IMR-90 (cell line): Measurements from ENCODE around the gene STK40. TPM values are rescaled to one million over a fixed set of nuclear protein-coding genes. Genes with fewer than 3 reads are reported as not detected.

ENCODE experiments used
- ATAC-seq: fragments of 200-7000 bp; cut with Tn5 transposase; 2 replicates; pipeline ENCODE4 v1.9.1; 2020; ENCODE audit warnings: low read depth, mild to moderate bottlenecking, moderate library complexity
- BruUV-seq: library from RNA; stranded (reverse); fragments of 400-500 nt; replicated peaks from 2 replicates; lab custom pipeline; 2021; lab: Mats Ljungman, UMichigan
- CTCF ChIA-PET: fragments of 300-600 bp; formaldehyde crosslinking; extraction: SDS; loops from one replicate; lab custom pipeline; 2021; ENCODE audit warnings: antibody characterized with exemption; lab: Yijun Ruan, JAX
- POLR2A ChIA-PET: fragments of 300-600 bp; sonication (Branson Sonifier 250); formaldehyde crosslinking; loops from one replicate; lab custom pipeline; 2022; ENCODE audit warnings: antibody characterized with exemption; ENCODE audit not compliant: unreplicated experiment; lab: Charles Lee
- DNase-seq: peaks from one replicate; pipeline ENCODE4 v3.0.0; 2013
- H2AFZ ChIP-seq: replicated peaks from 2 replicates; pipeline ENCODE3; 2013; ENCODE audit warnings: low read length, mild to moderate bottlenecking; ENCODE audit not compliant: poor library complexity
- H2AK5ac ChIP-seq: 2 replicates; pipeline ENCODE4 v1.6.1; 2013; ENCODE audit warnings: low read depth, low read length, inconsistent platforms
- H2AK9ac ChIP-seq: replicated peaks from 2 replicates; pipeline ENCODE3; 2013; ENCODE audit warnings: mild to moderate bottlenecking, low read depth, low read length, moderate library complexity; ENCODE audit not compliant: poor library complexity
- H2BK120ac ChIP-seq: 2 replicates; pipeline ENCODE4 v1.6.1; 2013; ENCODE audit warnings: low read depth, low read length, inconsistent platforms
- H2BK15ac ChIP-seq: 3 replicates; pipeline ENCODE4 v1.6.1; 2013; ENCODE audit warnings: low read depth, low read length, inconsistent platforms
- H2BK20ac ChIP-seq: 2 replicates; pipeline ENCODE4 v1.6.1; 2013; ENCODE audit warnings: low read depth, mild to moderate bottlenecking, inconsistent platforms, low read length, moderate library complexity
- H2BK5ac ChIP-seq: 2 replicates; pipeline ENCODE4 v1.6.1; 2013; ENCODE audit warnings: mild to moderate bottlenecking, low read depth, low read length, inconsistent platforms; ENCODE audit not compliant: poor library complexity, severe bottlenecking
- H3K14ac ChIP-seq: replicated peaks from 2 replicates; pipeline ENCODE4 v1.6.1; 2013; ENCODE audit warnings: low read depth, low read length, inconsistent platforms
- H3K18ac ChIP-seq: 2 replicates; pipeline ENCODE4 v1.6.1; 2013; ENCODE audit warnings: low read depth, low read length, control low read depth
- H3K23ac ChIP-seq: 2 replicates; pipeline ENCODE4 v1.6.1; 2013; ENCODE audit warnings: low read depth, low read length, inconsistent platforms
- H3K27ac ChIP-seq: 2 replicates; pipeline ENCODE4 v1.5.1; 2013; ENCODE audit warnings: mild to moderate bottlenecking, control low read depth, low read length; ENCODE audit not compliant: insufficient read depth
- H3K27me3 ChIP-seq: 2 replicates; pipeline ENCODE4 v1.6.1; 2013; ENCODE audit warnings: low read length; ENCODE audit not compliant: control insufficient read depth, insufficient read depth
- H3K36me3 ChIP-seq: 2 replicates; pipeline ENCODE4 v1.6.1; 2013; ENCODE audit warnings: low read length, mixed read lengths; ENCODE audit not compliant: control insufficient read depth, insufficient read depth
- H3K4ac ChIP-seq: 2 replicates; pipeline ENCODE4 v1.6.1; 2013; ENCODE audit warnings: low read depth, low read length, inconsistent platforms
- H3K4me1 ChIP-seq: 2 replicates; pipeline ENCODE4 v1.6.1; 2013; ENCODE audit warnings: low read length, mixed read lengths; ENCODE audit not compliant: control insufficient read depth, insufficient read depth
- H3K4me2 ChIP-seq: 2 replicates; pipeline ENCODE4 v1.6.1; 2013; ENCODE audit warnings: low read depth, mild to moderate bottlenecking, control low read depth, low read length, moderate library complexity
- H3K4me3 ChIP-seq: 2 replicates; pipeline ENCODE4 v1.5.1; 2013; ENCODE audit warnings: low read depth, mild to moderate bottlenecking, control low read depth, low read length, moderate library complexity; ENCODE audit not compliant: insufficient read depth
- H3K56ac ChIP-seq: 2 replicates; pipeline ENCODE4 v1.6.1; 2013; ENCODE audit warnings: low read length, inconsistent platforms; ENCODE audit not compliant: insufficient read depth; ENCODE audit errors: extremely low read depth
- H3K79me1 ChIP-seq, 2 experiments: 2 replicates each; pipeline ENCODE4 v1.6.1; 2013; ENCODE audit warnings: low read length in 2 of 2, inconsistent platforms in 1 of 2, low read depth in 1 of 2
- H3K9ac ChIP-seq: 2 replicates; pipeline ENCODE4 v1.6.1; 2013; ENCODE audit warnings: low read depth, low read length, control low read depth
- H3K9me1 ChIP-seq: 2 replicates; pipeline ENCODE4 v1.6.1; 2013; ENCODE audit warnings: low read length, inconsistent platforms; ENCODE audit not compliant: insufficient read depth
- H3K9me3 ChIP-seq: 2 replicates; pipeline ENCODE4 v1.6.1; 2013; ENCODE audit warnings: low read length; ENCODE audit not compliant: control insufficient read depth, insufficient read depth
- H4K20me1 ChIP-seq: 2 replicates; pipeline ENCODE4 v1.6.1; 2013; ENCODE audit warnings: low read length, inconsistent platforms; ENCODE audit not compliant: insufficient read depth
- H4K5ac ChIP-seq: 2 replicates; pipeline ENCODE4 v1.6.1; 2013; ENCODE audit warnings: mild to moderate bottlenecking, low read depth, low read length, control low read depth
- H4K8ac ChIP-seq, 2 experiments: 2 replicates each; pipeline ENCODE4 v1.6.1; 2013; ENCODE audit warnings: low read depth in 2 of 2, low read length in 2 of 2, control low read depth in 1 of 2, inconsistent platforms in 1 of 2
- H4K91ac ChIP-seq: 2 replicates; pipeline ENCODE4 v1.6.1; 2013; ENCODE audit warnings: low read depth, low read length, inconsistent platforms; ENCODE audit not compliant: insufficient read depth
- CEBPB ChIP-seq: IDR thresholded peaks from 2 replicates; pipeline ENCODE4 v1.6.1; 2012; ENCODE audit warnings: low read depth, low read length, improper control_type of control experiment
- CHD1 ChIP-seq: IDR thresholded peaks from 2 replicates; pipeline ENCODE4 v1.6.1; 2012; ENCODE audit warnings: low read depth, low read length, improper control_type of control experiment
- WGBS, 2 experiments: methylation state at CpG; one replicate each; pipeline versions ENCODE4 v1.1.5 to v1.1.7; 2013; ENCODE audit warnings: missing lambda C conversion rate in 2 of 2; ENCODE audit not compliant: insufficient read length in 1 of 2; ENCODE audit errors: extremely low coverage in 2 of 2; 5-methylcytosine and 5-hydroxymethylcytosine counted together
- dilution Hi-C: fragments of 300-500 bp; cut with HindIII; formaldehyde crosslinking; loops from one replicate; pipeline ENCODE4 v1.14.3; 2018; ENCODE audit warnings: low sequenced_read_pairs; ENCODE audit not compliant: unreplicated experiment
- in situ Hi-C: fragments of 300-500 bp; cut with MboI; formaldehyde crosslinking; loops from 3 replicates; pipeline ENCODE4 v1.14.3; 2019; ENCODE audit warnings: low sequenced_read_pairs, inconsistent platforms, mixed read lengths
- intact Hi-C: fragments of 100-400 bp; cut with micrococcal nuclease; formaldehyde crosslinking; loops from 2 replicates; pipeline ENCODE4 v1.10.0; 2022
- polyA plus RNA-seq, 3 experiments: library from polyadenylated mRNA; depleted of rRNA; stranded (reverse); fragments of >200 nt; gene quantifications; 2 replicates each; pipeline ENCODE4 v1.2.3, GENCODE V29; 2012; ENCODE audit warnings: low replicate concordance in 1 of 3
- total RNA-seq: library from RNA; depleted of rRNA; stranded (reverse); fragments of >200 nt; gene quantifications from 2 replicates; pipeline ENCODE4 v1.2.3, GENCODE V29; 2012

The STK40 gene
- total and polyA plus RNA-seq, 2 of the 4 experiments (the other 2 are of a cell fraction) = 16.0 to 29.9 TPM

GRCh38 chr1:36298640-36299039, 87.1 kb downstream of the STK40 start:
- Histone ChIP-seq H4K5ac (no peak overlapping the region; the same call in 1 of the 2 replicates), H3K4me1 (no peaks in the 10 kb centered on the region), H2BK120ac (no peak overlapping the region), H2AFZ (no peak overlapping the region), H3K27ac (no peak overlapping the region), H3K56ac (no peak overlapping the region), H3K18ac (no peak overlapping the region), H3K27me3 (no peaks in the 10 kb centered on the region), H3K14ac (no peak overlapping the region), H3K23ac (no peak overlapping the region), H2AK9ac (no peak overlapping the region), H3K9ac (no peak overlapping the region), H2BK15ac (no peak overlapping the region), H2AK5ac (no peak overlapping the region), H3K4me2 (no peak overlapping the region), H2BK20ac (no peak overlapping the region), H4K20me1 (peaks cover 18% of the 10 kb centered on the region; the same call in 1 of the 2 replicates), H3K9me3 (no peaks in the 10 kb centered on the region), H4K91ac (no peak overlapping the region), H3K79me1 (peaks cover 25 to 59% of the 10 kb centered on the region in 2 experiments), H3K9me1 (peaks cover 5% of the 10 kb centered on the region; the same call in 1 of the 2 replicates), H3K4ac (no peak overlapping the region), H4K8ac (no peak overlapping the region), H3K36me3 (peaks cover 53% of the 10 kb centered on the region), H3K4me3 (no peak overlapping the region), H2BK5ac (no peak overlapping the region)
- ChIA-PET CTCF (interaction anchor here (0.6 to 1.8 kb wide), 2 partner anchors 13 to 164 kb away, joined by 3 to 4 read pairs; no protein-coding TSS in a partner anchor), POLR2A (interaction anchor here (0.6 kb wide), 1 partner anchor 73 kb away, joined by 7 read pairs; no protein-coding TSS in a partner anchor)
- WGBS, 2 experiments = 100% methylated on average over 2 of the region's 5 CpGs; no CpG with 5 or more reads in 1 of the 2 experiments
- in situ Hi-C loops (no loop called here), intact Hi-C loops (no loop called here), dilution Hi-C loops (no loop called here)
- BruUV-seq = no TSS peak
- DNase-seq (no peak), ATAC-seq (no peak)
- TF ChIP-seq CHD1 = no peak
- TF ChIP-seq CEBPB = 0 out of 2 replicates have a peak, but pooled peaks have one; percentile 19
